HepG2 (cell line): ENCODE measurements around the gene IGLON5. TPM values are rescaled to one million over a fixed set of nuclear protein-coding genes. Genes with fewer than 3 reads are reported as not detected.
A peak's percentile ranks its signal among the peaks of the same experiment; 100 is the strongest.

Experiments
- ETV5 ChIP-seq: IDR thresholded peaks from 2 replicates; pipeline ENCODE4 v1.6.1; 2018; ENCODE audit warnings: missing biosample characterization, missing genetic modification reagents, inconsistent platforms, borderline replicate concordance
- HMG20A ChIP-seq: IDR thresholded peaks from 2 replicates; pipeline ENCODE4 v1.6.1; 2016; ENCODE audit warnings: borderline replicate concordance
- KDM6A ChIP-seq: IDR thresholded peaks from 2 replicates; pipeline ENCODE4 v1.6.1; 2016; ENCODE audit warnings: low read depth
- KLF15 ChIP-seq: sonication (generic); formaldehyde crosslinking; IDR thresholded peaks from 2 replicates; pipeline ENCODE4 v1.8.1; 2023; ENCODE audit warnings: borderline replicate concordance, mild to moderate bottlenecking, inconsistent platforms, missing genetic modification reagents, mixed read lengths
- PPARG ChIP-seq: conservative IDR thresholded peaks from 2 replicates; pipeline ENCODE4 v1.6.1; 2016; ENCODE audit warnings: missing biosample characterization, missing genetic modification reagents
- SNRNP70 ChIP-seq: fragments of 200-400 bp; formaldehyde crosslinking; IDR thresholded peaks from 2 replicates; pipeline ENCODE4 v1.6.1; 2017; ENCODE audit warnings: mild to moderate bottlenecking, low read depth, low read length, moderate library complexity
- TCF7L2 ChIP-seq: IDR thresholded peaks from 2 replicates; pipeline ENCODE4 v1.6.1; 2011; ENCODE audit warnings: mild to moderate bottlenecking, low read depth, low read length, moderate library complexity
- THAP11 ChIP-seq: IDR thresholded peaks from 2 replicates; pipeline ENCODE4 v1.6.1; 2016; ENCODE audit warnings: missing biosample characterization, missing genetic modification reagents
- ZBTB20 ChIP-seq: sonication (generic); formaldehyde crosslinking; IDR thresholded peaks from 2 replicates; pipeline ENCODE4 v1.8.1; 2023; ENCODE audit warnings: missing genetic modification reagents, low read depth, mild to moderate bottlenecking, borderline replicate concordance
- ZNF274 ChIP-seq: sonication (generic); formaldehyde crosslinking; IDR thresholded peaks from 2 replicates; pipeline ENCODE4 v1.5.1; 2020; ENCODE audit warnings: mild to moderate bottlenecking, missing genetic modification reagents
- ZNF589 ChIP-seq: sonication (generic); formaldehyde crosslinking; conservative IDR thresholded peaks from 2 replicates; pipeline ENCODE4 v1.8.0; 2022; ENCODE audit warnings: mild to moderate bottlenecking, moderate library complexity, missing genetic modification reagents
- ZNF790 ChIP-seq: sonication (generic); formaldehyde crosslinking; IDR thresholded peaks from 2 replicates; pipeline ENCODE4 v1.8.0; 2022; ENCODE audit warnings: missing genetic modification reagents, mild to moderate bottlenecking, borderline replicate concordance
- polyA plus RNA-seq, 8 experiments: library from polyadenylated mRNA; depleted of rRNA in 3 of 8; stranded (reverse) in 7 of 8; unstranded in 1 of 8; fragments of >200 nt; fragmentation: Illumina TruSeq in 4 of 8; extraction: Trizol in 4 of 8; gene quantifications; 2 replicates each; pipeline versions ENCODE4 v1.2.1 to v1.2.3, GENCODE V29; 2011 to 2016; ENCODE audit warnings: low read depth in 4 of 8, missing spikeins in 1 of 8, mixed read lengths in 1 of 8; ENCODE audit not compliant: insufficient read depth in 1 of 8
- total RNA-seq, 5 experiments: library from RNA; depleted of rRNA; stranded (reverse); fragments of >200 nt; fragmentation: Illumina TruSeq; extraction: Trizol; gene quantifications; 2 replicates each; pipeline ENCODE4 v1.2.3, GENCODE V29; 2016; ENCODE audit warnings: low read depth in 1 of 5
- TF ChIP-seq, protein P1 (sequence below): sonication (generic); formaldehyde crosslinking; IDR thresholded peaks from 2 replicates; pipeline ENCODE4 v1.4.0; 2020; ENCODE audit warnings: mild to moderate bottlenecking, missing genetic modification reagents
- TF ChIP-seq, protein P2 (sequence below): IDR thresholded peaks from 2 replicates; pipeline ENCODE4 v1.6.1; 2018; ENCODE audit warnings: missing genetic modification reagents, mild to moderate bottlenecking, missing compliant biosample characterization
- TF ChIP-seq, protein P3 (sequence below): sonication (generic); formaldehyde crosslinking; IDR thresholded peaks from 2 replicates; pipeline ENCODE4 v1.4.0; 2020; ENCODE audit warnings: missing genetic modification reagents, borderline replicate concordance
- TF ChIP-seq, protein P4 (sequence below): sonication (generic); formaldehyde crosslinking; IDR thresholded peaks from 2 replicates; pipeline ENCODE4 v1.4.0; 2020; ENCODE audit warnings: mild to moderate bottlenecking, missing genetic modification reagents, borderline replicate concordance
- TF ChIP-seq, protein P5 (sequence below): IDR thresholded peaks from 2 replicates; pipeline ENCODE4 v1.6.1; 2016; ENCODE audit warnings: missing genetic modification reagents, missing compliant biosample characterization

The IGLON5 gene
- total and polyA plus RNA-seq, 2 of the 13 experiments (the other 11 are each of a cell fraction or from before 2014, with no cell fraction given) = 0.04 to 5.7 TPM

DNA sequence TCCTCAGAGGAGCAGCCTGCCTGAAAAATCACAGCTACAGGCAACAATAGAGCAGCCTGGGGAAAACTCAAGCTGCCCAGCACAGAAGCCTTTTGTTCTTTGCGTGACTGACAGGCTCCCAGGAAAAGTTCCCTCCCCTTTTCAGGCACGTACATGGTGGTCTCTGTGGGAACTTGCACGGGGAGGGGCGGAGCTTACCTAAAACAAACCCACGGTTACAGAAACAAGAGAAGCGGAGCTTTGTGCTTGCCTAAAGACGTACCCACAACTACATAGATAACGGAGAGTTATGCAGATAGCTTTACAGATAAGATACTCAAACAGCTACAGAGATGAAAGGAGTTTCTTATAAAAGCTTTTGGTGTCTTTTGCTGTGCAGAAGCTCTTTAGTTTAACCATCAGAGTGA, 43.3 kb downstream of the IGLON5 start (continued):
- TF ChIP-seq KLF15 (CRISPR knock-in tag) (no peak), THAP11 (CRISPR knock-in tag) (peak; percentile 41; the same call in 1 of the 2 replicates), KDM6A (peak; percentile 13; the same call in 1 of the 2 replicates), SNRNP70 (no peak), ZBTB20 (peak; percentile 69; the same call in 1 of the 2 replicates), PPARG (CRISPR knock-in tag) (peak; percentile 85), ETV5 (peak; percentile 62; the same call in 1 of the 2 replicates), ZNF589 (peak; percentile 12; the same call in 1 of the 2 replicates), HMG20A (CRISPR knock-in tag) (peak; percentile 65; the same call in 1 of the 2 replicates), ZNF274 (CRISPR knock-in tag) (no peak), ZNF790 (CRISPR knock-in tag) (no peak), TCF7L2 (peak; percentile 65; the same call in 1 of the 2 replicates)
- TF ChIP-seq, protein P1, sequence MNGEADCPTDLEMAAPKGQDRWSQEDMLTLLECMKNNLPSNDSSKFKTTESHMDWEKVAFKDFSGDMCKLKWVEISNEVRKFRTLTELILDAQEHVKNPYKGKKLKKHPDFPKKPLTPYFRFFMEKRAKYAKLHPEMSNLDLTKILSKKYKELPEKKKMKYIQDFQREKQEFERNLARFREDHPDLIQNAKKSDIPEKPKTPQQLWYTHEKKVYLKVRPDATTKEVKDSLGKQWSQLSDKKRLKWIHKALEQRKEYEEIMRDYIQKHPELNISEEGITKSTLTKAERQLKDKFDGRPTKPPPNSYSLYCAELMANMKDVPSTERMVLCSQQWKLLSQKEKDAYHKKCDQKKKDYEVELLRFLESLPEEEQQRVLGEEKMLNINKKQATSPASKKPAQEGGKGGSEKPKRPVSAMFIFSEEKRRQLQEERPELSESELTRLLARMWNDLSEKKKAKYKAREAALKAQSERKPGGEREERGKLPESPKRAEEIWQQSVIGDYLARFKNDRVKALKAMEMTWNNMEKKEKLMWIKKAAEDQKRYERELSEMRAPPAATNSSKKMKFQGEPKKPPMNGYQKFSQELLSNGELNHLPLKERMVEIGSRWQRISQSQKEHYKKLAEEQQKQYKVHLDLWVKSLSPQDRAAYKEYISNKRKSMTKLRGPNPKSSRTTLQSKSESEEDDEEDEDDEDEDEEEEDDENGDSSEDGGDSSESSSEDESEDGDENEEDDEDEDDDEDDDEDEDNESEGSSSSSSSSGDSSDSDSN (CRISPR knock-in tag) = no peak
- TF ChIP-seq, protein P2, sequence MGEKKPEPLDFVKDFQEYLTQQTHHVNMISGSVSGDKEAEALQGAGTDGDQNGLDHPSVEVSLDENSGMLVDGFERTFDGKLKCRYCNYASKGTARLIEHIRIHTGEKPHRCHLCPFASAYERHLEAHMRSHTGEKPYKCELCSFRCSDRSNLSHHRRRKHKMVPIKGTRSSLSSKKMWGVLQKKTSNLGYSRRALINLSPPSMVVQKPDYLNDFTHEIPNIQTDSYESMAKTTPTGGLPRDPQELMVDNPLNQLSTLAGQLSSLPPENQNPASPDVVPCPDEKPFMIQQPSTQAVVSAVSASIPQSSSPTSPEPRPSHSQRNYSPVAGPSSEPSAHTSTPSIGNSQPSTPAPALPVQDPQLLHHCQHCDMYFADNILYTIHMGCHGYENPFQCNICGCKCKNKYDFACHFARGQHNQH (CRISPR knock-in tag) = peak; percentile 68; the same call in 1 of the 2 replicates
- TF ChIP-seq, protein P3, sequence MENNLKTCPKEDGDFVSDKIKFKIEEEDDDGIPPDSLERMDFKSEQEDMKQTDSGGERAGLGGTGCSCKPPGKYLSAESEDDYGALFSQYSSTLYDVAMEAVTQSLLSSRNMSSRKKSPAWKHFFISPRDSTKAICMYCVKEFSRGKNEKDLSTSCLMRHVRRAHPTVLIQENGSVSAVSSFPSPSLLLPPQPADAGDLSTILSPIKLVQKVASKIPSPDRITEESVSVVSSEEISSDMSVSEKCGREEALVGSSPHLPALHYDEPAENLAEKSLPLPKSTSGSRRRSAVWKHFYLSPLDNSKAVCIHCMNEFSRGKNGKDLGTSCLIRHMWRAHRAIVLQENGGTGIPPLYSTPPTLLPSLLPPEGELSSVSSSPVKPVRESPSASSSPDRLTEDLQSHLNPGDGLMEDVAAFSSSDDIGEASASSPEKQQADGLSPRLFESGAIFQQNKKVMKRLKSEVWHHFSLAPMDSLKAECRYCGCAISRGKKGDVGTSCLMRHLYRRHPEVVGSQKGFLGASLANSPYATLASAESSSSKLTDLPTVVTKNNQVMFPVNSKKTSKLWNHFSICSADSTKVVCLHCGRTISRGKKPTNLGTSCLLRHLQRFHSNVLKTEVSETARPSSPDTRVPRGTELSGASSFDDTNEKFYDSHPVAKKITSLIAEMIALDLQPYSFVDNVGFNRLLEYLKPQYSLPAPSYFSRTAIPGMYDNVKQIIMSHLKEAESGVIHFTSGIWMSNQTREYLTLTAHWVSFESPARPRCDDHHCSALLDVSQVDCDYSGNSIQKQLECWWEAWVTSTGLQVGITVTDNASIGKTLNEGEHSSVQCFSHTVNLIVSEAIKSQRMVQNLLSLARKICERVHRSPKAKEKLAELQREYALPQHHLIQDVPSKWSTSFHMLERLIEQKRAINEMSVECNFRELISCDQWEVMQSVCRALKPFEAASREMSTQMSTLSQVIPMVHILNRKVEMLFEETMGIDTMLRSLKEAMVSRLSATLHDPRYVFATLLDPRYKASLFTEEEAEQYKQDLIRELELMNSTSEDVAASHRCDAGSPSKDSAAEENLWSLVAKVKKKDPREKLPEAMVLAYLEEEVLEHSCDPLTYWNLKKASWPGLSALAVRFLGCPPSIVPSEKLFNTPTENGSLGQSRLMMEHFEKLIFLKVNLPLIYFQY = no peak
- TF ChIP-seq, protein P4, sequence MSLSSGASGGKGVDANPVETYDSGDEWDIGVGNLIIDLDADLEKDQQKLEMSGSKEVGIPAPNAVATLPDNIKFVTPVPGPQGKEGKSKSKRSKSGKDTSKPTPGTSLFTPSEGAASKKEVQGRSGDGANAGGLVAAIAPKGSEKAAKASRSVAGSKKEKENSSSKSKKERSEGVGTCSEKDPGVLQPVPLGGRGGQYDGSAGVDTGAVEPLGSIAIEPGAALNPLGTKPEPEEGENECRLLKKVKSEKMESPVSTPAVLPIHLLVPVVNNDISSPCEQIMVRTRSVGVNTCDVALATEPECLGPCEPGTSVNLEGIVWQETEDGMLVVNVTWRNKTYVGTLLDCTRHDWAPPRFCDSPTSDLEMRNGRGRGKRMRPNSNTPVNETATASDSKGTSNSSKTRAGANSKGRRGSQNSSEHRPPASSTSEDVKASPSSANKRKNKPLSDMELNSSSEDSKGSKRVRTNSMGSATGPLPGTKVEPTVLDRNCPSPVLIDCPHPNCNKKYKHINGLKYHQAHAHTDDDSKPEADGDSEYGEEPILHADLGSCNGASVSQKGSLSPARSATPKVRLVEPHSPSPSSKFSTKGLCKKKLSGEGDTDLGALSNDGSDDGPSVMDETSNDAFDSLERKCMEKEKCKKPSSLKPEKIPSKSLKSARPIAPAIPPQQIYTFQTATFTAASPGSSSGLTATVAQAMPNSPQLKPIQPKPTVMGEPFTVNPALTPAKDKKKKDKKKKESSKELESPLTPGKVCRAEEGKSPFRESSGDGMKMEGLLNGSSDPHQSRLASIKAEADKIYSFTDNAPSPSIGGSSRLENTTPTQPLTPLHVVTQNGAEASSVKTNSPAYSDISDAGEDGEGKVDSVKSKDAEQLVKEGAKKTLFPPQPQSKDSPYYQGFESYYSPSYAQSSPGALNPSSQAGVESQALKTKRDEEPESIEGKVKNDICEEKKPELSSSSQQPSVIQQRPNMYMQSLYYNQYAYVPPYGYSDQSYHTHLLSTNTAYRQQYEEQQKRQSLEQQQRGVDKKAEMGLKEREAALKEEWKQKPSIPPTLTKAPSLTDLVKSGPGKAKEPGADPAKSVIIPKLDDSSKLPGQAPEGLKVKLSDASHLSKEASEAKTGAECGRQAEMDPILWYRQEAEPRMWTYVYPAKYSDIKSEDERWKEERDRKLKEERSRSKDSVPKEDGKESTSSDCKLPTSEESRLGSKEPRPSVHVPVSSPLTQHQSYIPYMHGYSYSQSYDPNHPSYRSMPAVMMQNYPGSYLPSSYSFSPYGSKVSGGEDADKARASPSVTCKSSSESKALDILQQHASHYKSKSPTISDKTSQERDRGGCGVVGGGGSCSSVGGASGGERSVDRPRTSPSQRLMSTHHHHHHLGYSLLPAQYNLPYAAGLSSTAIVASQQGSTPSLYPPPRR = peak; percentile 81; the same call in 1 of the 2 replicates
- TF ChIP-seq, protein P5, sequence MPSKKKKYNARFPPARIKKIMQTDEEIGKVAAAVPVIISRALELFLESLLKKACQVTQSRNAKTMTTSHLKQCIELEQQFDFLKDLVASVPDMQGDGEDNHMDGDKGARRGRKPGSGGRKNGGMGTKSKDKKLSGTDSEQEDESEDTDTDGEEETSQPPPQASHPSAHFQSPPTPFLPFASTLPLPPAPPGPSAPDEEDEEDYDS = peak; percentile 89
